MCF 10A (cell line): ENCODE data around the gene EVI2B. TPM values are rescaled to one million over a fixed set of nuclear protein-coding genes. Genes with fewer than 3 reads are reported as not detected.
"Not testable (repeated sequence)": the region's sequence is repeated elsewhere in the genome, so short reads cannot be mapped to it uniquely, and the experiment has no call there.

ENCODE experiments used
- BruUV-seq: library from RNA; stranded (reverse); fragments of 400-500 nt; replicated peaks from 2 replicates; lab custom pipeline; 2021; lab: Mats Ljungman, UMichigan
- CTCF ChIA-PET: fragments of 300-600 bp; sonication (Branson Sonifier 250); formaldehyde crosslinking; extraction: SDS; loops from one replicate; lab custom pipeline; 2021; ENCODE audit warnings: antibody characterized with exemption, inconsistent platforms; lab: Yijun Ruan, JAX
- POLR2A ChIA-PET: fragments of 300-600, 350-650 bp; sonication (Branson Sonifier 250); formaldehyde crosslinking; extraction: SDS; loops from one replicate; lab custom pipeline; 2020; ENCODE audit warnings: antibody characterized with exemption, inconsistent platforms; lab: Yijun Ruan, JAX
- DNase-seq: peaks from one replicate; pipeline ENCODE4 v3.0.0-alpha.2; 2018; ENCODE audit not compliant: unreplicated experiment
- H3K27ac Mint-ChIP-seq: one replicate; pipeline ENCODE4 v1.8.0; 2022; ENCODE audit warnings: mild to moderate bottlenecking, low read depth, mixed read lengths; ENCODE audit not compliant: unreplicated experiment
- H3K27me3 Mint-ChIP-seq: one replicate; pipeline ENCODE4 v1.8.0; 2022; ENCODE audit warnings: mixed read lengths; ENCODE audit not compliant: insufficient read depth, unreplicated experiment
- H3K36me3 Mint-ChIP-seq: one replicate; pipeline ENCODE4 v1.8.0; 2022; ENCODE audit warnings: mild to moderate bottlenecking, moderate library complexity, mixed read lengths; ENCODE audit not compliant: insufficient read depth, unreplicated experiment
- H3K4me1 Mint-ChIP-seq: one replicate; pipeline ENCODE4 v1.8.0; 2022; ENCODE audit warnings: mixed read lengths; ENCODE audit not compliant: insufficient read depth, unreplicated experiment
- H3K4me3 Mint-ChIP-seq: one replicate; pipeline ENCODE4 v1.8.0; 2022; ENCODE audit warnings: mild to moderate bottlenecking, moderate library complexity, mixed read lengths; ENCODE audit not compliant: unreplicated experiment
- H3K9me3 Mint-ChIP-seq: one replicate; pipeline ENCODE4 v1.8.0; 2022; ENCODE audit warnings: mixed read lengths; ENCODE audit not compliant: unreplicated experiment
- CTCF ChIP-seq: fragments of 200-600 bp; IDR thresholded peaks from one replicate; pipeline ENCODE4 v1.8.0; 2022; ENCODE audit warnings: antibody characterized with exemption, mild to moderate bottlenecking; ENCODE audit not compliant: unreplicated experiment
- intact Hi-C: fragments of 100-400 bp; cut with micrococcal nuclease; formaldehyde crosslinking; loops from 2 replicates; pipeline ENCODE4 v1.14.1; 2022
- total RNA-seq: library from RNA; stranded (reverse); gene quantifications from 2 replicates; pipeline ENCODE4 v1.2.3, GENCODE V29; 2022

Gene EVI2B
- total RNA-seq, 1 experiment from 2014 or later = 3.6 TPM

GRCh38 chr17:31355935-31356334, 42.1 kb upstream of the EVI2B start:
- Mint-ChIP-seq H3K9me3 (no peaks in the 10 kb centered on the region), H3K27me3 (no peaks in the 10 kb centered on the region), H3K27ac (no peak overlapping the region), H3K4me3 (no peak overlapping the region), H3K4me1 (no peaks in the 10 kb centered on the region), H3K36me3 (peaks cover 82% of the 10 kb centered on the region)
- no peak for TF ChIP-seq CTCF
- DNase-seq = no peak
- ChIA-PET POLR2A (interaction anchor here (0.7 to 1.2 kb wide), 2 partner anchors 15 to 121 kb away, joined by 3 read pairs; no protein-coding TSS in a partner anchor), CTCF (interaction anchor here (0.6 to 1.0 kb wide), 2 partner anchors 11 to 16 kb away, joined by 3 to 4 read pairs; no protein-coding TSS in a partner anchor)
- intact Hi-C loops = no loop called here
- BruUV-seq = no TSS peak

GRCh38 chr17:31349454-31349853, 35.6 kb upstream of the EVI2B start:
- no peak for DNase-seq
- POLR2A ChIA-PET = interaction anchor here (0.6 kb wide), 1 partner anchor 36 kb away, joined by 3 read pairs; the partner anchor contains the start of gene EVI2B
- BruUV-seq = no TSS peak
- Mint-ChIP-seq H3K36me3 (peaks cover 52% of the 10 kb centered on the region), H3K9me3 (no peaks in the 10 kb centered on the region), H3K4me1 (no peaks in the 10 kb centered on the region), H3K27me3 (no peaks in the 10 kb centered on the region), H3K27ac (no peak overlapping the region), H3K4me3 (no peak overlapping the region)
- TF ChIP-seq CTCF = no peak
- CTCF ChIA-PET = no interaction called here
- intact Hi-C loops = no loop called here

- BruUV-seq, DNase-seq, POLR2A ChIA-PET, H3K9me3 Mint-ChIP-seq, H3K4me1 Mint-ChIP-seq, H3K27me3 Mint-ChIP-seq, CTCF ChIA-PET, H3K4me3 Mint-ChIP-seq, intact Hi-C loops, H3K27ac Mint-ChIP-seq: not testable (repeated sequence)
- H3K36me3 Mint-ChIP-seq = peaks cover 36% of the 10 kb centered on the region
Observed at GRCh38 chr17:31345191-31345747, 31.4 kb upstream of the EVI2B start.

- intact Hi-C loops = no loop called here
- no peak for TF ChIP-seq CTCF
- Mint-ChIP-seq H3K4me1 (peaks cover 17% of the 10 kb centered on the region), H3K9me3 (no peaks in the 10 kb centered on the region), H3K27ac (peak overlapping the region; percentile 88), H3K36me3 (peaks cover 40% of the 10 kb centered on the region), H3K4me3 (no peak overlapping the region), H3K27me3 (no peaks in the 10 kb centered on the region)
- POLR2A ChIA-PET = interaction anchor here (0.7 to 3.5 kb wide), 11 partner anchors 17 to 288 kb away, joined by 3 to 45 read pairs (median 4); partner anchors contain the start of gene EVI2A
- peak; percentile 57 for DNase-seq
- CTCF ChIA-PET = interaction anchor here (0.7 to 1.1 kb wide), 2 partner anchors 29 to 182 kb away, joined by 3 to 4 read pairs; no protein-coding TSS in a partner anchor
- TSS peak; percentile 13 for BruUV-seq
Observed at GRCh38 chr17:31339906-31340661, 26.2 kb upstream of the EVI2B start.
